K562 (cell line): ENCODE results near the gene C6orf89. TPM values are rescaled to one million over a fixed set of nuclear protein-coding genes. Genes with fewer than 3 reads are reported as not detected.

ENCODE experiments used
- AFF1 ChIP-seq, 2 experiments: fragments of 450-650 bp; IDR thresholded peaks; 2 replicates each; pipeline ENCODE4 v1.6.1; 2018; ENCODE audit warnings: mild to moderate bottlenecking in 2 of 2, low read depth in 1 of 2; ENCODE audit not compliant: partially characterized antibody in 2 of 2
- CREB1 ChIP-seq, 2 experiments: sonication (generic) in 1 of 2; formaldehyde crosslinking in 1 of 2; IDR thresholded peaks; 2 replicates each; pipeline versions ENCODE4 v1.6.1 to v1.8.0; 2012 to 2022; ENCODE audit warnings: inconsistent platforms in 1 of 2, mild to moderate bottlenecking in 1 of 2, missing genetic modification reagents in 1 of 2, moderate library complexity in 1 of 2
- DDX20 ChIP-seq: fragments of 450-650 bp; IDR thresholded peaks from 2 replicates; pipeline ENCODE4 v1.6.1; 2016; ENCODE audit warnings: missing genetic modification characterization, low read depth, mild to moderate bottlenecking, missing compliant biosample characterization, moderate library complexity
- DIDO1 ChIP-seq: fragments of 450-650 bp; IDR thresholded peaks from 2 replicates; pipeline ENCODE4 v1.6.1; 2016; ENCODE audit warnings: low read depth, missing biosample characterization, missing genetic modification characterization
- DMBX1 ChIP-seq: fragments of 250-450 bp; sonication (Bioruptor Pico); IDR thresholded peaks from 2 replicates; pipeline ENCODE4 v1.8.0; 2022; ENCODE audit warnings: inconsistent platforms, mild to moderate bottlenecking, moderate library complexity, borderline replicate concordance
- ETS2 ChIP-seq: IDR thresholded peaks from 2 replicates; pipeline ENCODE4 v1.6.1; 2016; ENCODE audit warnings: borderline replicate concordance, missing genetic modification characterization, mild to moderate bottlenecking, moderate library complexity, missing compliant biosample characterization; ENCODE audit not compliant: poor library complexity, severe bottlenecking
- EZH2 ChIP-seq: IDR thresholded peaks from 2 replicates; pipeline ENCODE4 v1.6.1; 2012; ENCODE audit warnings: low read depth, mild to moderate bottlenecking, inconsistent platforms, low read length, borderline replicate concordance
- HMGN3 ChIP-seq: IDR thresholded peaks from 2 replicates; pipeline ENCODE4 v1.6.1; 2011; ENCODE audit warnings: borderline replicate concordance, low read depth, mild to moderate bottlenecking, mixed read lengths, low read length; ENCODE audit not compliant: insufficient read length; ENCODE audit errors: extremely low read depth
- NFRKB ChIP-seq: fragments of 450-650 bp; IDR thresholded peaks from 2 replicates; pipeline ENCODE4 v1.6.1; 2016; ENCODE audit warnings: low read depth
- PCBP1 ChIP-seq: fragments of 200-400 bp; formaldehyde crosslinking; IDR thresholded peaks from 2 replicates; pipeline ENCODE4 v1.6.1; 2018; ENCODE audit warnings: mild to moderate bottlenecking, low read depth, low read length; ENCODE audit not compliant: poor library complexity, severe bottlenecking
- PRMT5 ChIP-seq: sonication (generic); formaldehyde crosslinking; IDR thresholded peaks from 2 replicates; pipeline ENCODE4 v1.5.0; 2020; ENCODE audit warnings: missing genetic modification reagents
- RUNX1 ChIP-seq: sonication (generic); IDR thresholded peaks from 2 replicates; pipeline ENCODE4 v1.6.1; 2016; ENCODE audit warnings: antibody characterized with exemption, low read depth
- ZBTB8A ChIP-seq: fragments of 450-650 bp; IDR thresholded peaks from 2 replicates; pipeline ENCODE4 v1.6.1; 2018; ENCODE audit warnings: mild to moderate bottlenecking, moderate library complexity; ENCODE audit not compliant: partially characterized antibody
- ZNF3 ChIP-seq: fragments of 250-450 bp; sonication (Bioruptor Pico); IDR thresholded peaks from 2 replicates; pipeline ENCODE4 v1.5.0; 2021; ENCODE audit warnings: mild to moderate bottlenecking, moderate library complexity
- ZNF311 ChIP-seq: fragments of 250-450 bp; sonication (Bioruptor Pico); IDR thresholded peaks from 2 replicates; pipeline ENCODE4 v1.4.0; 2020; ENCODE audit warnings: mild to moderate bottlenecking, moderate library complexity
- ZZZ3 ChIP-seq: fragments of 450-650 bp; IDR thresholded peaks from 2 replicates; pipeline ENCODE4 v1.6.1; 2016; ENCODE audit warnings: antibody characterized with exemption, mild to moderate bottlenecking, moderate library complexity
- polyA plus RNA-seq, 8 experiments: library from polyadenylated mRNA; depleted of rRNA in 4 of 8; stranded (reverse) in 5 of 8; unstranded in 3 of 8; fragments of >200 nt; fragmentation: Nextera tagmentation in 2 of 8; fragmentation: Illumina TruSeq in 1 of 8; extraction: Ambion mirVana in 2 of 8; extraction: Trizol in 1 of 8; gene quantifications; 2 replicates each; pipeline versions ENCODE4 v1.2.1 to v1.2.3, GENCODE V29; 2011 to 2014; ENCODE audit warnings: inconsistent platforms in 1 of 8, missing spikeins in 1 of 8
- total RNA-seq, 7 experiments: library from RNA; depleted of rRNA in 6 of 7; stranded (reverse); fragments of >200 nt in 6 of 7; fragmentation: Illumina TruSeq in 2 of 7; extraction: Trizol in 2 of 7; gene quantifications; 2 replicates each; pipeline versions ENCODE4 v1.2.1 to v1.2.3, GENCODE V29; 2011 to 2021; ENCODE audit warnings: low replicate concordance in 1 of 7
- TF ChIP-seq, protein P1 (sequence below): IDR thresholded peaks from 3 replicates; pipeline ENCODE4 v1.6.1; 2011; ENCODE audit warnings: borderline replicate concordance, mild to moderate bottlenecking, moderate library complexity; ENCODE audit not compliant: insufficient read length; ENCODE audit errors: extremely low read depth
- TF ChIP-seq, protein P2 (sequence below): fragments of 450-650 bp; formaldehyde crosslinking; IDR thresholded peaks from 2 replicates; pipeline ENCODE4 v1.4.0; 2020; ENCODE audit warnings: mild to moderate bottlenecking, moderate library complexity

The C6orf89 gene
- total and polyA plus RNA-seq, 9 of the 15 experiments (the other 6 are each of a cell fraction or from before 2014, with no cell fraction given), result 35.2 to 111 (median 58.5) TPM

DNA sequence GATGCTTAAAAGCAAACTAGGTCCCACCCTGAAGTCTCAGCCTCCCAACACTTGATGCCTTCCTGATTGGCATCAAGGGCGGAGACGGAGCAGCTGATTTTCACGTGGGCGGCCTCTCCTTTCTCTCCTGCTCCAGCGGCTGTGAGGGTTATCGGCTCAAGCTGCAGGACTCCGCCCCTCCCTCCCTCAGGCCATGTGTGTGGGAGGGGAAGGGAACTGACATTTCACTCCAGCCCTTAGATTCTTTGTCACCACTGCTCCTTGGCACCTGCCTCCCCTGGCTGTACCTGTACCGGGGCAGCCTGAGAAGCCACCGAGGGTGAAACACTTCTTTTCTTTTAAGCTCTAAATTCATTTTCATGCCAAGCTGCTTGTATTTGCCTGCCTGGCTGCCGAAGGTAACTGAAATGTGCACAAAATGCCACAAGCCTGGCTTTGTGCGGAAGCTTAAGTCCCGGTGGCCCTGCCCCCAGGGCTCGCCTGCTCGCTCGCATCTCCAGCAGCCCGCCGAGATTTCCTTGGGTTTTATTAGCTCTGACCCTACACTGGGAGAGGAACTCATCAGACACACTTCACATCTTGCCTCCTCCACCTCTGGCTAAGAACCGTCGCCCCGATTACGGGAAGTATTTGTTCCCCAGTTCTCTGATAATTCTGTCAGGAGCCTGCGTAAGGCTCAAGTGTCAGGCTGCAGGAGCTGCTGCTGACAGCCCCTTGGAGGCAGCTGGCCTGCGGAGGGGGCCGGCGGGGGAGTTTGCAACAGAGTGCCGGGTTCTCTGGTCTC is 36.9 kb upstream of the C6orf89 start (continued):
- TF ChIP-seq, protein P1, sequence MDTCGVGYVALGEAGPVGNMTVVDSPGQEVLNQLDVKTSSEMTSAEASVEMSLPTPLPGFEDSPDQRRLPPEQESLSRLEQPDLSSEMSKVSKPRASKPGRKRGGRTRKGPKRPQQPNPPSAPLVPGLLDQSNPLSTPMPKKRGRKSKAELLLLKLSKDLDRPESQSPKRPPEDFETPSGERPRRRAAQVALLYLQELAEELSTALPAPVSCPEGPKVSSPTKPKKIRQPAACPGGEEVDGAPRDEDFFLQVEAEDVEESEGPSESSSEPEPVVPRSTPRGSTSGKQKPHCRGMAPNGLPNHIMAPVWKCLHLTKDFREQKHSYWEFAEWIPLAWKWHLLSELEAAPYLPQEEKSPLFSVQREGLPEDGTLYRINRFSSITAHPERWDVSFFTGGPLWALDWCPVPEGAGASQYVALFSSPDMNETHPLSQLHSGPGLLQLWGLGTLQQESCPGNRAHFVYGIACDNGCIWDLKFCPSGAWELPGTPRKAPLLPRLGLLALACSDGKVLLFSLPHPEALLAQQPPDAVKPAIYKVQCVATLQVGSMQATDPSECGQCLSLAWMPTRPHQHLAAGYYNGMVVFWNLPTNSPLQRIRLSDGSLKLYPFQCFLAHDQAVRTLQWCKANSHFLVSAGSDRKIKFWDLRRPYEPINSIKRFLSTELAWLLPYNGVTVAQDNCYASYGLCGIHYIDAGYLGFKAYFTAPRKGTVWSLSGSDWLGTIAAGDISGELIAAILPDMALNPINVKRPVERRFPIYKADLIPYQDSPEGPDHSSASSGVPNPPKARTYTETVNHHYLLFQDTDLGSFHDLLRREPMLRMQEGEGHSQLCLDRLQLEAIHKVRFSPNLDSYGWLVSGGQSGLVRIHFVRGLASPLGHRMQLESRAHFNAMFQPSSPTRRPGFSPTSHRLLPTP, result no peak
- no peak for TF ChIP-seq PCBP1
- no peak for TF ChIP-seq HMGN3
- TF ChIP-seq CREB1 (IDR thresholded peaks at IDR 0.05), result 0 out of 2 replicates have a peak, but pooled peaks have one; percentile 40
- 0 out of 2 replicates have a peak, but pooled peaks have one; percentile 13 for TF ChIP-seq CREB1 (CRISPR knock-in tag; IDR thresholded peaks at IDR 0.05)
- TF ChIP-seq ZBTB8A, result no peak
- no peak for TF ChIP-seq RUNX1
- TF ChIP-seq ZNF3 (CRISPR knock-in tag), result no peak
- TF ChIP-seq AFF1 (IDR thresholded peaks at IDR 0.05; ENCODE audit: low read depth in 1 of 2, partially characterized antibody in 2 of 2), result no peak
- no peak for TF ChIP-seq PRMT5 (CRISPR knock-in tag)
- TF ChIP-seq DIDO1 (tag), result no peak
- no peak for TF ChIP-seq ZNF311
- no peak for TF ChIP-seq EZH2
- TF ChIP-seq NFRKB, result no peak
- TF ChIP-seq, protein P2, sequence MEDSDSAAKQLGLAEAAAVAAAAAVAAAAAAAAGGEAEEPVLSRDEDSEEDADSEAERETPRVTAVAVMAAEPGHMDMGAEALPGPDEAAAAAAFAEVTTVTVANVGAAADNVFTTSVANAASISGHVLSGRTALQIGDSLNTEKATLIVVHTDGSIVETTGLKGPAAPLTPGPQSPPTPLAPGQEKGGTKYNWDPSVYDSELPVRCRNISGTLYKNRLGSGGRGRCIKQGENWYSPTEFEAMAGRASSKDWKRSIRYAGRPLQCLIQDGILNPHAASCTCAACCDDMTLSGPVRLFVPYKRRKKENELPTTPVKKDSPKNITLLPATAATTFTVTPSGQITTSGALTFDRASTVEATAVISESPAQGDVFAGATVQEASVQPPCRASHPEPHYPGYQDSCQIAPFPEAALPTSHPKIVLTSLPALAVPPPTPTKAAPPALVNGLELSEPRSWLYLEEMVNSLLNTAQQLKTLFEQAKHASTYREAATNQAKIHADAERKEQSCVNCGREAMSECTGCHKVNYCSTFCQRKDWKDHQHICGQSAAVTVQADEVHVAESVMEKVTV, result no peak; the same call in 1 of the 2 replicates
- TF ChIP-seq ZZZ3, result no peak
- no peak for TF ChIP-seq DDX20 (tag)
- TF ChIP-seq ETS2 (tag), result no peak
- TF ChIP-seq DMBX1 (CRISPR knock-in tag), result 0 out of 2 replicates have a peak, but pooled peaks have one; percentile 41
